Bronchial epithelial cell (primary cell): ENCODE data around the gene MTM1. TPM values are rescaled to one million over a fixed set of nuclear protein-coding genes. Genes with fewer than 3 reads are reported as not detected.
A peak's percentile ranks its signal among the peaks of the same experiment; 100 is the strongest.

Experiments used
- DNase-seq: peaks from one replicate; pipeline ENCODE4 v3.0.0-alpha.2; 2010; ENCODE audit warnings: low read depth
- FAIRE-seq: peaks from 2 replicates; lab custom pipeline; 2011; peaks lifted over from hg19 to GRCh38; lab: Jason Lieb, UNC
- H3K27me3 ChIP-seq: 2 replicates; pipeline ENCODE4 v1.5.1; 2011; ENCODE audit warnings: low read length; ENCODE audit not compliant: control insufficient read depth, insufficient read depth
- H3K36me3 ChIP-seq: 2 replicates; pipeline ENCODE4 v1.5.1; 2011; ENCODE audit warnings: low read length; ENCODE audit not compliant: control insufficient read depth, insufficient read depth
- H3K4me3 ChIP-seq: 2 replicates; pipeline ENCODE4 v1.5.1; 2011; ENCODE audit warnings: mild to moderate bottlenecking, low read depth, low read length, control low read depth
- CTCF ChIP-seq: IDR thresholded peaks from 2 replicates; pipeline ENCODE4 v1.5.1; 2011; ENCODE audit warnings: mild to moderate bottlenecking, moderate library complexity, low read length, control low read depth, inconsistent platforms; ENCODE audit not compliant: insufficient read depth, severe bottlenecking
- total RNA-seq: library from RNA; depleted of rRNA; stranded (reverse); fragments of >200 nt; gene quantifications from 2 replicates; pipeline ENCODE4 v1.2.1, GENCODE V29; 2014

Gene MTM1
- total RNA-seq, 1 donor from 2014 or later: 11.3 TPM

GRCh38 chrX:150643958-150644357 is 75.5 kb downstream of the MTM1 start:
- no peak for FAIRE-seq
- no peaks in the 10 kb centered on the region for H3K36me3 ChIP-seq
- no peak for DNase-seq
- H3K27me3 ChIP-seq: no peaks in the 10 kb centered on the region
- no peak overlapping the region for H3K4me3 ChIP-seq
- TF ChIP-seq CTCF: no peak

GRCh38 chrX:150644422-150644821 is 76.0 kb downstream of the MTM1 start:
- Histone ChIP-seq H3K36me3 (no peaks in the 10 kb centered on the region), H3K27me3 (no peaks in the 10 kb centered on the region), H3K4me3 (no peak overlapping the region)
- DNase-seq (no peak), FAIRE-seq (no peak)
- TF ChIP-seq CTCF: no peak

- DNase-seq: no peak
- no peak for TF ChIP-seq CTCF
- Histone ChIP-seq H3K4me3 (no peak overlapping the region), H3K27me3 (no peaks in the 10 kb centered on the region), H3K36me3 (no peaks in the 10 kb centered on the region)
- FAIRE-seq: no peak
These were observed 78.9 kb downstream of the MTM1 start for GRCh38 chrX:150647331-150647730.

GRCh38 chrX:150648296-150648940 is 80.0 kb downstream of the MTM1 start:
- no peak for TF ChIP-seq CTCF
- no peaks in the 10 kb centered on the region for H3K27me3 ChIP-seq
- DNase-seq: peak; percentile 58
- H3K36me3 ChIP-seq: peaks cover 1% of the 10 kb centered on the region
- FAIRE-seq: no peak
- no peak overlapping the region for H3K4me3 ChIP-seq

- Histone ChIP-seq H3K27me3 (no peaks in the 10 kb centered on the region), H3K36me3 (peaks cover 1% of the 10 kb centered on the region), H3K4me3 (no peak overlapping the region)
- peak; percentile 32 for DNase-seq
- no peak for FAIRE-seq
- no peak for TF ChIP-seq CTCF
These were observed 80.9 kb downstream of the MTM1 start for GRCh38 chrX:150649096-150649870.
